Testis (tissue), 2 donors: ENCODE data around the gene GALNT18.

Experiments used
- CTCF ChIP-seq, 3 experiments: fragments of 450-650 bp in 2 of 3; fragments of 200-600 bp in 1 of 3; sonication (generic) in 1 of 3; IDR thresholded peaks; one replicate each; pipeline ENCODE4 v1.5.1; 2016 to 2019; ENCODE audit warnings: antibody characterized with exemption in 3 of 3, mild to moderate bottlenecking in 2 of 3, moderate library complexity in 1 of 3
- POLR2A ChIP-seq: fragments of 450-650 bp; IDR thresholded peaks from one replicate; pipeline ENCODE4 v1.6.1; 2017; ENCODE audit warnings: antibody characterized with exemption, mild to moderate bottlenecking, moderate library complexity

DNA sequence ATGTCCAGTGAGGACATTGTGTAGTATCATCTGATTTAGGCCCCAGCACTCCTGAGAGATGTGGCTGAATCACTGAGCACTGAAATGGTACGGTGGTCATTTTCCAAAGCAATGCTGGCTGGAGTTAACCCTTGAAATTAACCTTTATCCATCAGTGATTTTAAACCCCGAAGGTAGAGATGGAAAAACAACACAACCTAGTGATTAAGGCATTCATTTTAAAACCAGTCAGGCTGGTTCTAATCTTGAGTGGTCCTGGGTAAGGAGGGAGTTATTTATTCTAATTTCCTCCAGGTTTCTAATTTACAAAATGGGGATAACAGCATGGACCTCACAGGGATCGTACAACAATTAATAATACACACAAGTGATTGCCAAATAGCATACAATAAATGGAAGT is 262.2 kb downstream of the GALNT18 start:
- TF ChIP-seq POLR2A (no peak), CTCF (IDR thresholded peaks at IDR 0.05) (no peak)
